ENCODE results near the gene MAP9. TPM values are rescaled to one million over a fixed set of nuclear protein-coding genes. Genes with fewer than 3 reads are reported as not detected.

Gene MAP9
- total and polyA plus RNA-seq, 2 of the 4 experiments (the other 2 are of a cell fraction), result 4.0 to 6.6 TPM

DNA sequence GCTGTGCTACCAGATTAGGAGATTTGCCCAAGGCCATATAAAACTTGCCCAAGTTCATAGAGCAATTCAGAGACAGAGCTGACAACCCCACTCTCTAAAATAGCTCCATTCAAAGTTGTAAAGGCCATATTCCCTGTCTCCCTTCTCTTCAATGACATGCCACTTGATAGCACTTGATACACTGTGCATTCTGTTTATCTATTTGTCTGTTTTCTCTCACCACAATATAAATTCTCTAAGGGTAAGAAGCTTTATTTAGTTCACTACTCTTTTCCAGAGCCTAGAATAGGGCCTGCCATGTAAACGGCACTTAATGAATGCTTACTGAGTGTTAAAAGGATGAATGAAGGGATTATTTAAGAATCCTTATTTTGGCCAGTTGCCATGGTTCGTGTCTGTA, 24.1 kb upstream of the MAP9 start:
- H4K20me1 ChIP-seq (ENCODE audit: insufficient read depth, low read length), result no peaks in the 10 kb centered on the region
- no peak overlapping the region for H3K14ac ChIP-seq (replicated peaks; ENCODE audit: low read depth, low read length)
- H2BK15ac ChIP-seq (ENCODE audit: low read depth, low read length), result no peak overlapping the region
- H2AK9ac ChIP-seq (replicated peaks; ENCODE audit: low read depth, low read length, poor library complexity), result no peak overlapping the region
- H2BK20ac ChIP-seq (ENCODE audit: low read depth, low read length), result no peak overlapping the region
- DNase-seq (no peak), ATAC-seq (ENCODE audit: low read depth) (no peak)
- H3K4me3 ChIP-seq (ENCODE audit: insufficient read depth, low read depth, low read length), result no peak overlapping the region
- in situ Hi-C loops (cut with MboI; ENCODE audit: low sequenced_read_pairs), result loop anchor here (5.0 kb wide), 2 partner anchors 391 to 551 kb away; partner anchors contain the start of gene CTSO
- H2AFZ ChIP-seq (replicated peaks; ENCODE audit: low read length, poor library complexity), result no peak overlapping the region
- H3K79me1 ChIP-seq (ENCODE audit: low read depth in 1 of 2, low read length in 2 of 2), result no peaks in the 10 kb centered on the region
- H2BK120ac ChIP-seq (ENCODE audit: low read depth, low read length), result no peak overlapping the region
- H2AK5ac ChIP-seq (ENCODE audit: low read depth, low read length), result no peak overlapping the region
- ChIA-PET CTCF (interaction anchor here (0.6 to 1.6 kb wide), 2 partner anchors 22 to 386 kb away, joined by 4 to 6 read pairs; no protein-coding TSS in a partner anchor), POLR2A (ENCODE audit: unreplicated experiment) (interaction anchor here (0.6 kb wide), 1 partner anchor 552 kb away, joined by 4 read pairs; no protein-coding TSS in a partner anchor)
- H4K91ac ChIP-seq (ENCODE audit: insufficient read depth, low read depth, low read length), result no peak overlapping the region
- H3K36me3 ChIP-seq (ENCODE audit: control insufficient read depth, insufficient read depth, low read length), result no peaks in the 10 kb centered on the region
- no peak overlapping the region for H3K4ac ChIP-seq (ENCODE audit: low read depth, low read length)
- no TSS peak for BruUV-seq (replicated peaks)
- H3K4me2 ChIP-seq (ENCODE audit: low read depth, low read length), result no peak overlapping the region
- no peak overlapping the region for H4K8ac ChIP-seq (ENCODE audit: low read depth in 2 of 2, low read length in 2 of 2)
- WGBS, 2 experiments (ENCODE audit: extremely low coverage in 2 of 2, insufficient read length in 1 of 2), result 40% methylated on average over 1 of the region's 2 CpGs; no CpG with 5 or more reads in 1 of the 2 experiments
- no peak overlapping the region for H4K5ac ChIP-seq (ENCODE audit: low read depth, low read length)
- no peaks in the 10 kb centered on the region for H3K9me1 ChIP-seq (ENCODE audit: insufficient read depth, low read length)
- dilution Hi-C loops (cut with HindIII; ENCODE audit: low sequenced_read_pairs, unreplicated experiment), result no loop called here
- H2BK5ac ChIP-seq (ENCODE audit: low read depth, low read length, poor library complexity, severe bottlenecking), result no peak overlapping the region
- H3K9ac ChIP-seq (ENCODE audit: low read depth, low read length), result no peak overlapping the region
- H3K4me1 ChIP-seq (ENCODE audit: control insufficient read depth, insufficient read depth, low read length), result no peaks in the 10 kb centered on the region; the same call in 1 of the 2 replicates
- no peak overlapping the region for H3K23ac ChIP-seq (ENCODE audit: low read depth, low read length)
- no peaks in the 10 kb centered on the region for H3K27me3 ChIP-seq (ENCODE audit: control insufficient read depth, insufficient read depth, low read length)
- no peak overlapping the region for H3K27ac ChIP-seq (ENCODE audit: insufficient read depth, low read length)
- intact Hi-C loops (cut with micrococcal nuclease), result loop anchor here (10.0 kb wide), 2 partner anchors 714 to 1074 kb away; no protein-coding TSS in a partner anchor
- no peak overlapping the region for H3K56ac ChIP-seq (ENCODE audit: extremely low read depth, insufficient read depth, low read length)
- no peaks in the 10 kb centered on the region for H3K9me3 ChIP-seq (ENCODE audit: control insufficient read depth, insufficient read depth, low read length)
- no peak for TF ChIP-seq RCOR1 (IDR thresholded peaks at IDR 0.05; ENCODE audit: insufficient replicate concordance, low read length)
- no peak for TF ChIP-seq MXI1 (IDR thresholded peaks at IDR 0.05; ENCODE audit: borderline replicate concordance, low read depth, low read length)
- no peak for TF ChIP-seq RAD21 (IDR thresholded peaks at IDR 0.05; ENCODE audit: low read length)
- no peak for TF ChIP-seq MAFK (IDR thresholded peaks at IDR 0.05; ENCODE audit: low read depth, low read length)
- no peak for TF ChIP-seq NFE2L2 (IDR thresholded peaks at IDR 0.05; ENCODE audit: low read depth, low read length)
- TF ChIP-seq, protein P1, sequence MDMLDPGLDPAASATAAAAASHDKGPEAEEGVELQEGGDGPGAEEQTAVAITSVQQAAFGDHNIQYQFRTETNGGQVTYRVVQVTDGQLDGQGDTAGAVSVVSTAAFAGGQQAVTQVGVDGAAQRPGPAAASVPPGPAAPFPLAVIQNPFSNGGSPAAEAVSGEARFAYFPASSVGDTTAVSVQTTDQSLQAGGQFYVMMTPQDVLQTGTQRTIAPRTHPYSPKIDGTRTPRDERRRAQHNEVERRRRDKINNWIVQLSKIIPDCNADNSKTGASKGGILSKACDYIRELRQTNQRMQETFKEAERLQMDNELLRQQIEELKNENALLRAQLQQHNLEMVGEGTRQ (IDR thresholded peaks at IDR 0.05; ENCODE audit: low read depth, low read length), result no peak
- TF ChIP-seq, protein P2, sequence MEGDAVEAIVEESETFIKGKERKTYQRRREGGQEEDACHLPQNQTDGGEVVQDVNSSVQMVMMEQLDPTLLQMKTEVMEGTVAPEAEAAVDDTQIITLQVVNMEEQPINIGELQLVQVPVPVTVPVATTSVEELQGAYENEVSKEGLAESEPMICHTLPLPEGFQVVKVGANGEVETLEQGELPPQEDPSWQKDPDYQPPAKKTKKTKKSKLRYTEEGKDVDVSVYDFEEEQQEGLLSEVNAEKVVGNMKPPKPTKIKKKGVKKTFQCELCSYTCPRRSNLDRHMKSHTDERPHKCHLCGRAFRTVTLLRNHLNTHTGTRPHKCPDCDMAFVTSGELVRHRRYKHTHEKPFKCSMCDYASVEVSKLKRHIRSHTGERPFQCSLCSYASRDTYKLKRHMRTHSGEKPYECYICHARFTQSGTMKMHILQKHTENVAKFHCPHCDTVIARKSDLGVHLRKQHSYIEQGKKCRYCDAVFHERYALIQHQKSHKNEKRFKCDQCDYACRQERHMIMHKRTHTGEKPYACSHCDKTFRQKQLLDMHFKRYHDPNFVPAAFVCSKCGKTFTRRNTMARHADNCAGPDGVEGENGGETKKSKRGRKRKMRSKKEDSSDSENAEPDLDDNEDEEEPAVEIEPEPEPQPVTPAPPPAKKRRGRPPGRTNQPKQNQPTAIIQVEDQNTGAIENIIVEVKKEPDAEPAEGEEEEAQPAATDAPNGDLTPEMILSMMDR (conservative IDR thresholded peaks at IDR 0.05; ENCODE audit: low read depth, low read length), result no peak
- no peak for TF ChIP-seq RFX5 (IDR thresholded peaks at IDR 0.05; ENCODE audit: low read depth, low read length)
- TF ChIP-seq SMC3 (IDR thresholded peaks at IDR 0.05; ENCODE audit: low read depth, low read length), result no peak
- TF ChIP-seq CHD1 (IDR thresholded peaks at IDR 0.05; ENCODE audit: low read depth, low read length), result no peak
- TF ChIP-seq CEBPB (IDR thresholded peaks at IDR 0.05; ENCODE audit: low read depth, low read length), result no peak
- no peak for TF ChIP-seq FOS (IDR thresholded peaks at IDR 0.05; ENCODE audit: low read depth, low read length)
- TF ChIP-seq BHLHE40 (IDR thresholded peaks at IDR 0.05; ENCODE audit: low read depth, low read length), result no peak
- TF ChIP-seq, protein P3, sequence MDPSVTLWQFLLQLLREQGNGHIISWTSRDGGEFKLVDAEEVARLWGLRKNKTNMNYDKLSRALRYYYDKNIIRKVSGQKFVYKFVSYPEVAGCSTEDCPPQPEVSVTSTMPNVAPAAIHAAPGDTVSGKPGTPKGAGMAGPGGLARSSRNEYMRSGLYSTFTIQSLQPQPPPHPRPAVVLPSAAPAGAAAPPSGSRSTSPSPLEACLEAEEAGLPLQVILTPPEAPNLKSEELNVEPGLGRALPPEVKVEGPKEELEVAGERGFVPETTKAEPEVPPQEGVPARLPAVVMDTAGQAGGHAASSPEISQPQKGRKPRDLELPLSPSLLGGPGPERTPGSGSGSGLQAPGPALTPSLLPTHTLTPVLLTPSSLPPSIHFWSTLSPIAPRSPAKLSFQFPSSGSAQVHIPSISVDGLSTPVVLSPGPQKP (IDR thresholded peaks at IDR 0.05; ENCODE audit: borderline replicate concordance, low read depth, low read length), result no peak
- no peak for TF ChIP-seq POLR2A (IDR thresholded peaks at IDR 0.05; ENCODE audit: low read depth, low read length)
- TF ChIP-seq MAZ (IDR thresholded peaks at IDR 0.05; ENCODE audit: borderline replicate concordance, low read depth, low read length), result no peak
- no peak overlapping the region for H3K18ac ChIP-seq (ENCODE audit: low read depth, low read length)
